ENCODE data around the gene YIPF3. TPM values are rescaled to one million over a fixed set of nuclear protein-coding genes. Genes with fewer than 3 reads are reported as not detected.
A peak's percentile ranks its signal among the peaks of the same experiment; 100 is the strongest.

The YIPF3 gene
- total RNA-seq, 1 donor from 2014 or later = 77.7 TPM

DNA sequence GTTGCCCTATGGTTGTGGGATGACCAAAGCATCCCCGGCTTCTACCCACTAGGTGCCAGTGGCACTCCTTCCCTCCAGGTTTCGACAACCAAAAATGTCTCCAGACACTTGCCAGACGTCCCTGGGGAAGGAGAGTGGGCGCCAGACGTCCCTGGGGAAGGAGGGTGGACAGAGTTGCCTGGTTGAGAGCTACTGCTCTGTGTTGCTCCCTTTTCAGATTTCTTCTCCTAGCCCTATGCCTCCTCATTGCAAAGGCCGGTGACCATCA lies 19.7 kb downstream of the YIPF3 start:
- no peak for DNase-seq (ENCODE audit: low read depth)
- H3K4me3 ChIP-seq (ENCODE audit: low read depth, low read length) = no peak overlapping the region
- TF ChIP-seq, protein P1, sequence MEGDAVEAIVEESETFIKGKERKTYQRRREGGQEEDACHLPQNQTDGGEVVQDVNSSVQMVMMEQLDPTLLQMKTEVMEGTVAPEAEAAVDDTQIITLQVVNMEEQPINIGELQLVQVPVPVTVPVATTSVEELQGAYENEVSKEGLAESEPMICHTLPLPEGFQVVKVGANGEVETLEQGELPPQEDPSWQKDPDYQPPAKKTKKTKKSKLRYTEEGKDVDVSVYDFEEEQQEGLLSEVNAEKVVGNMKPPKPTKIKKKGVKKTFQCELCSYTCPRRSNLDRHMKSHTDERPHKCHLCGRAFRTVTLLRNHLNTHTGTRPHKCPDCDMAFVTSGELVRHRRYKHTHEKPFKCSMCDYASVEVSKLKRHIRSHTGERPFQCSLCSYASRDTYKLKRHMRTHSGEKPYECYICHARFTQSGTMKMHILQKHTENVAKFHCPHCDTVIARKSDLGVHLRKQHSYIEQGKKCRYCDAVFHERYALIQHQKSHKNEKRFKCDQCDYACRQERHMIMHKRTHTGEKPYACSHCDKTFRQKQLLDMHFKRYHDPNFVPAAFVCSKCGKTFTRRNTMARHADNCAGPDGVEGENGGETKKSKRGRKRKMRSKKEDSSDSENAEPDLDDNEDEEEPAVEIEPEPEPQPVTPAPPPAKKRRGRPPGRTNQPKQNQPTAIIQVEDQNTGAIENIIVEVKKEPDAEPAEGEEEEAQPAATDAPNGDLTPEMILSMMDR (conservative IDR thresholded peaks at IDR 0.05; ENCODE audit: low read depth, low read length) = no peak

DNA sequence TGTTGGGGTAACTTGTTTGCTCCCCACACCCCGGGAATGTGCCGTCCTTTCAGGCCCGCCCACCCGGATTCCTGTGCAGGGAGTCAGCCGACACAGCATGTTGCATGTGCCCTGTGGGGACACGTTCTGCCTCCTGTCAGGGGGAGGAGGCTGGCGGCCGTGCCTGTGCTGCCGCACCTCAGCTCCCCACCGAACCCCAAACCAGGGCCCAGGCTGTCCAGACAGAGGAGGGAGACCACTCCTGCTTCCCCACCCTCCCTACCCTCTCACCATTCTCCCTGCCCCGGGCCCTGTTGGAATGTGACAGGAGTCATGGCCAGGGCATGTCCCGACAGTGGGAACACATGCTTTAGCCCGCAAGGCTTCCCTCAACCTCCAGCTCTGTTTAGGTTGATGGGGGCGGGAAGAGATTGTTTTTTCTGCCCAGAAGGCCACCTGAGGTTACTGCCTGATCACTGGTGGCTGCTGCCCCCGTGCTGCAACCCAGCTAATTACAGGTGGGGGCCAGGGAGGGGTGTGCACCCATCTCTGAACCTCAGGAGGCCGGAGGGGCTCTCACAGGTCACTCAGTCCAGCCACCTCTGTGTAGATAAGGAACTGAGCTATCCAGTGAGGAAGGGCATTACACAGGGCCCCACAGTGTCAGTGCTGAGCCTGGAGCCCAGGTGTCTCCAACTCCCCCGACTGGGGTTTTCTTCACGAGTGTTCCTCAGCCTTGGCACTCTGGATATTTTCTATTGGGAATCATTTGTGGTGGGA lies 20.2 kb downstream of the YIPF3 start:
- H3K4me3 ChIP-seq (ENCODE audit: low read depth, low read length) = no peak overlapping the region
- DNase-seq (ENCODE audit: low read depth) = no peak

DNA sequence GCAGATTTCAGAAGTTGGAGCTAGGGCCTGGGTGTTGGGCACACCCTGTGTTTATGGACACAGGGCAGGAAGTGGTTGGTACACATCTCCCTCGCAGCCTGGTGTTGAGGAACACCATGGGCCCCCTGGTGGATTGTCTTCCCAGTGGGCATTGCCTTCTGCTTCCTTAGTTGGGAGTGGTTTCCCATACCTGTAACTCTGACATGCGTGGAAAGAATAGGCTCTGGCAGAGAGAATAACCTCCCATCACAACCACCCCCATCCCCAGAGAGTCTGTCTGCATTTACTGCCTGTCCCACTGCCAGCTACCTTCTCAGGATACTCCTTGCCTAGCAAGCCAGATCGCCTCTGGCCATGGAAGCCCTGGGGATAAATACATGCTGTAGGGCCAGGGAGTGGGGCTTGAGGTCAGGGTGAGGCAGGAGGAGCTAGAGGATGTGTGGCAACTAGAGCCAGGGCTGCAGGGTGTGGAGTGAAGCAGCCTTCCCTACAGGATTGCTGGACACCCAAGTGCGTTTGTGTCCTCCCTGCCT lies 21.3 kb downstream of the YIPF3 start:
- no peak for DNase-seq (ENCODE audit: low read depth)
- no peak overlapping the region for H3K4me3 ChIP-seq (ENCODE audit: low read depth, low read length)
- TF ChIP-seq, protein P1 (conservative IDR thresholded peaks at IDR 0.05; ENCODE audit: low read depth, low read length) = peak; percentile 39

More for the DNA sequence above, 20.2 kb downstream of the YIPF3 start:
- TF ChIP-seq, protein P1 (conservative IDR thresholded peaks at IDR 0.05; ENCODE audit: low read depth, low read length) = peak; percentile 73

DNA sequence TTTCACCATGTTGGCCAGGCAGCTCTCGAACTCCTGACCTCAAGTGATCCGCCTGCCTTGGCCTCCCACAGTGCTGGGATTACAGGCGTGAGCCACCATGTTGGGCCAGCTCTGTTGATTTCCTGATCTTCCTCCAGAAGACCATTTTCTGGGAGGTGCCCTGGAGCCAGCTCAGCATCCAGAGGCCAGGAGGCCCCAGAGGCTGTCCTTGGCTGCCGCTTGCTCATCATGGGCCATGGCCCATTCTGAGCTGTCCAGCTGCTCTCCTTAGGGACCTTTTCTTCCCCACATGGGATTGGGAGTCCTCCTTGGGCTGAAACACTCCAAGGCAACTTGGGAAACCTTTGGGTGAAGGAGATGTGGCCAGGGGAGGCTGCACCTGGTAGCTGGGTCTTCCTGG lies 22.0 kb downstream of the YIPF3 start:
- H3K4me3 ChIP-seq (ENCODE audit: low read depth, low read length) = no peak overlapping the region
- TF ChIP-seq, protein P1 (conservative IDR thresholded peaks at IDR 0.05; ENCODE audit: low read depth, low read length) = no peak
- no peak for DNase-seq (ENCODE audit: low read depth)

DNA sequence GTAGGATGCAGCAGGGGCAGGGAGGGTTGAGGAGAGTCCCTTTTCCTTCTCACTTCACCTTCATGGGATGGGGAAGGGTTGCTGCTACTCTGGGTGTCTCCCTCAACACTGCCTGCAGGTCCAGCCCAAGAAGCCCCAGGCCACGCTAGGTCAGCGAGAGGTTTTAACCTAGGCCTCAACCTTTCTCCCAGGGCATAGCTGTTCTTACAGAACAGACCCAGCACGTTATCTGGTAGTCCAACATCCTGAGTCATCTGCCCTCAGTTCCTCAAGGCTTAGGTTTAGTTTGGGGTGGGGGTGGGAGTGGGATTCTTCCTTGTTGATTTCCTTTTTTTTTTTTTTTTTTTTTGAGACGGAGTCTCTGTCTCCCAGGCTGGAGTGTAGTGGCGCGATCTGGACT lies 22.4 kb downstream of the YIPF3 start:
- no peak for DNase-seq (ENCODE audit: low read depth)
- no peak overlapping the region for H3K4me3 ChIP-seq (ENCODE audit: low read depth, low read length)
- TF ChIP-seq, protein P1 (conservative IDR thresholded peaks at IDR 0.05; ENCODE audit: low read depth, low read length) = no peak

DNA sequence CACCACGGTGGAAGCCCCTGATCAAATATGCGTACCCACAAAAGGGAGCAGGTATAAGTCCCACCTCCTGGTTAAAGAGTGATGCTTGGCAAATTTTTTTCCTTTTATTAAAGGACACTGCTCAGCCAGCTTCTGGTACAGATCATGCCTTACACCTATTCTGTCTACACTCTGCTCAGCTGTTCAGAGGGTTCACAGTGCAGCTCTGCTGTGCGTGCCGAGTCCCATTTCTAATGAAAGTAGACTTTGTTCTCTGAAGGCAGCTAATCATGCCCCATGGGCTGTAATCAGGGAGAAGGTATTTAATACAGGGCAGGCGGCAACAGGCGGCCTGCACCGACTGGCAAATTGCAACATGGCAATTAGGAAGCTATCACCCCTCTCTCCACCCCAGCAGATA lies 22.9 kb downstream of the YIPF3 start:
- TF ChIP-seq, protein P1 (conservative IDR thresholded peaks at IDR 0.05; ENCODE audit: low read depth, low read length) = no peak
- DNase-seq (ENCODE audit: low read depth) = no peak
- no peak overlapping the region for H3K4me3 ChIP-seq (ENCODE audit: low read depth, low read length)

DNA sequence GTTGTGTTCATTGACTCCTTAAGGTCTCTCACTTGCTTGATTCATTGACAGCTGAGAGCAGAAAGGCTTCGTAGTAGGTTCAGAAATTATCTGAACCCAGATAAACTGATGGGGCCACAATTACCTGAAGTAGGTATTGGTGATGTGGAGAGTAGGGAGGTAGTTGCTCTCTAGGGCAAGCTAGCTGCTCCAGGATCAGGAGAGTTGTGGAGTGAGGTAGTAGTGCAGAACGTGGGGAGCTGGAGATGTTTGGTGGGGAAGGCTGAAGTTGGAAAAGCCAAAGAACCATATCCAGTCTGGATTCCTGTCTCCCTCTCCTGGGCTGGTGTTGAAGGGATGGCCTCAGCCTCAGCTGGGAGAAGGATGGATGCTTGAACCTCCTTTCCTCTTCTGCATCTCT lies 23.5 kb downstream of the YIPF3 start:
- DNase-seq (ENCODE audit: low read depth) = no peak
- TF ChIP-seq, protein P1 (conservative IDR thresholded peaks at IDR 0.05; ENCODE audit: low read depth, low read length) = no peak
- H3K4me3 ChIP-seq (ENCODE audit: low read depth, low read length) = no peak overlapping the region
